IMR-90 (cell line): ENCODE measurements around the gene NAA35.

Experiments
- CEBPB ChIP-seq: IDR thresholded peaks from 2 replicates; pipeline ENCODE4 v1.6.1; 2012; ENCODE audit warnings: low read depth, low read length, improper control_type of control experiment
- CTCF ChIP-seq: conservative IDR thresholded peaks from 2 replicates; pipeline ENCODE4 v1.5.1; 2012; ENCODE audit warnings: mild to moderate bottlenecking, low read depth, low read length, improper control_type of control experiment
- TF ChIP-seq, protein P1 (sequence below): fragments of 150-350 bp; IDR thresholded peaks from 2 replicates; pipeline ENCODE4 v1.6.1; 2017; ENCODE audit warnings: mild to moderate bottlenecking, antibody characterized with exemption, low read length, low read depth

DNA sequence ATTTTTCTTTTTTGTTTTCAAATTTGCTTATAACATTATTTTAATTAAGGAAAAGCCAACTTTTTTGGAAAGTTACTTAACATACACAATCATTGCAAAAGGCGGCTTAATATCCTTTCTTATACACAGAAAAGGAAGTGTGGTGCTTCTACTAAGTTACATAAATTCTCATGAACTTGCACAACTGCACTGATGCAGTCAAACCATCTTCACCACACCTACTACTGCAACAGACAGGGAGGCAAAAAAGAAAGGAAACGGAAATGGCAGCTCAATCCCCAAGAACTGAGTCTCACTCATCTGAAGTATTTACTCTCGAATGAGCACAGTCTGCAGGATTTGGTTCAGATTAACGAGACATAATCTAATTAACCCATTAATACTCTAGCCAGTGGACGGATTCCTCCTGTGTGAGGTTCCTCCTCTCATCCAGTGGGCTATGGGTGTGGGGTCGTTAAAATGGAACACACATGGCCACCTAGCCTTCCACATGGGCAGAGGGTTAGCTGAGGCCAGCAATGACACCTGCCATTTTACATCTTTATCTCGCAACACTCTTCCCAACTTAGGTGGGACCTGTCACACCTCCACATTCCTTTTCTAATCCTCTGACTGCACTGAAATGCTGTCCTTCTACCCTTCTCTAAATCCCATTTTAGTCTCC is 128.4 kb downstream of the NAA35 start:
- TF ChIP-seq CEBPB = no peak
- TF ChIP-seq CTCF = no peak
- TF ChIP-seq, protein P1, sequence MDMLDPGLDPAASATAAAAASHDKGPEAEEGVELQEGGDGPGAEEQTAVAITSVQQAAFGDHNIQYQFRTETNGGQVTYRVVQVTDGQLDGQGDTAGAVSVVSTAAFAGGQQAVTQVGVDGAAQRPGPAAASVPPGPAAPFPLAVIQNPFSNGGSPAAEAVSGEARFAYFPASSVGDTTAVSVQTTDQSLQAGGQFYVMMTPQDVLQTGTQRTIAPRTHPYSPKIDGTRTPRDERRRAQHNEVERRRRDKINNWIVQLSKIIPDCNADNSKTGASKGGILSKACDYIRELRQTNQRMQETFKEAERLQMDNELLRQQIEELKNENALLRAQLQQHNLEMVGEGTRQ = no peak
